OCI-LY7 (cell line): ENCODE results near the gene ANO2.

Experiments
- CTCF ChIP-seq: fragments of 200-600 bp; sonication (generic); conservative IDR thresholded peaks from 2 replicates; pipeline ENCODE4 v1.5.1; 2014; ENCODE audit warnings: mild to moderate bottlenecking, antibody characterized with exemption, low read length, moderate library complexity, mixed read lengths
- EZH2phosphoT487 ChIP-seq: fragments of 200-600 bp; sonication (generic); IDR thresholded peaks from 2 replicates; pipeline ENCODE4 v1.6.1; 2018; ENCODE audit warnings: low read depth, borderline replicate concordance, mild to moderate bottlenecking, mixed run types, antibody characterized with exemption, low read length, moderate library complexity, mixed read lengths

DNA sequence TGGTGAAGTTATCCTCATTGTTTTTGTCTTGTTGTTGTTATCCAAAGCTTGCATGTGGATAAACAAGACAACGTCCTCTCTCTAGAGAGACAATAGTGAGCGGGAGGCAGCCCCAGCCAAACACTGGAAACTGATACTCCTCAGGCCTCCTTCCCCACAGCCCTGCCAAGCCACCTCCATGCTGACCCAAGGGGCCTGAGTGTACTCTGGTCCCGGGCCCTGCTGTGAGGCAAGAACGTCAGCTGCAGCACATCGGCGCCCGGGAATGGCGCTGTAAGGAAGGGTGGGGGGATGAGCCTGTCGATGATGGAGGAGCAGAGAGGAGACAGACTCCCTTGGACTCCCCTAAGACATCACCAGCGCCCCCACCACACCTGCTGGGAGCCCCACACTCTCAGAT lies 83.6 kb downstream of the ANO2 start:
- no peak for TF ChIP-seq CTCF
- no peak for TF ChIP-seq EZH2phosphoT487
